PC-9 (cell line): ENCODE results near the gene VIM. TPM values are rescaled to one million over a fixed set of nuclear protein-coding genes. Genes with fewer than 3 reads are reported as not detected.

Experiments used
- BruUV-seq: library from RNA; stranded (reverse); fragments of 400-500 nt; replicated peaks from 2 replicates; lab custom pipeline; 2021; lab: Mats Ljungman, UMichigan
- CTCF ChIA-PET: fragments of 300-600 bp; sonication (Branson Sonifier 250); formaldehyde crosslinking; loops from one replicate; lab custom pipeline; 2022; ENCODE audit warnings: antibody characterized with exemption; lab: Charles Lee
- POLR2A ChIA-PET: fragments of 300-600 bp; sonication (Branson Sonifier 250); formaldehyde crosslinking; loops from one replicate; lab custom pipeline; 2022; ENCODE audit warnings: antibody characterized with exemption; ENCODE audit not compliant: unreplicated experiment; lab: Charles Lee
- DNase-seq, 2 experiments: peaks; one replicate each; pipeline versions ENCODE4 v3.0.0 to v3.0.0-alpha.2; 2015 to 2022; ENCODE audit warnings: mixed read lengths in 1 of 2
- H2AFZ ChIP-seq: fragments of 200-600 bp; sonication (generic); 2 replicates; pipeline ENCODE4 v1.8.1; 2017; ENCODE audit warnings: antibody characterized with exemption
- H3F3A ChIP-seq: fragments of 200-600 bp; sonication (generic); 2 replicates; pipeline ENCODE4 v1.8.1; 2017; ENCODE audit warnings: antibody characterized with exemption, mild to moderate bottlenecking, low read depth; ENCODE audit not compliant: insufficient read depth
- H3K27ac ChIP-seq: fragments of 200-600 bp; sonication (generic); 2 replicates; pipeline ENCODE4 v1.6.1; 2016; ENCODE audit warnings: mixed run types
- H3K27me3 ChIP-seq: fragments of 200-600 bp; sonication (generic); 2 replicates; pipeline ENCODE4 v1.6.1; 2016; ENCODE audit warnings: low read depth, mixed run types; ENCODE audit not compliant: insufficient read depth
- H3K36me3 ChIP-seq: fragments of 200-600 bp; sonication (generic); 2 replicates; pipeline ENCODE4 v1.6.1; 2016; ENCODE audit warnings: low read depth, mixed run types
- H3K4me1 ChIP-seq: fragments of 200-600 bp; sonication (generic); replicated peaks from 2 replicates; pipeline ENCODE4 v1.6.1; 2016; ENCODE audit warnings: mixed run types; ENCODE audit not compliant: insufficient read depth
- H3K4me2 ChIP-seq: fragments of 200-600 bp; sonication (generic); 2 replicates; pipeline ENCODE4 v1.6.1; 2017; ENCODE audit warnings: mixed run types
- H3K4me3 ChIP-seq: fragments of 200-600 bp; sonication (generic); 2 replicates; pipeline ENCODE4 v1.6.1; 2016; ENCODE audit warnings: mixed run types
- H3K79me2 ChIP-seq: fragments of 200-600 bp; sonication (generic); 2 replicates; pipeline ENCODE4 v1.6.1; 2017; ENCODE audit warnings: low read depth, mixed run types
- H3K9me2 ChIP-seq: fragments of 200-600 bp; sonication (generic); 2 replicates; pipeline ENCODE4 v1.8.1; 2017; ENCODE audit warnings: mild to moderate bottlenecking; ENCODE audit not compliant: insufficient read depth
- H3K9me3 ChIP-seq: fragments of 200-600 bp; sonication (generic); 2 replicates; pipeline ENCODE4 v1.8.1; 2016; ENCODE audit warnings: low read depth; ENCODE audit not compliant: insufficient read depth
- H4K20me1 ChIP-seq: fragments of 200-600 bp; sonication (generic); 2 replicates; pipeline ENCODE4 v1.8.1; 2017; ENCODE audit not compliant: insufficient read depth
- CTCF ChIP-seq: fragments of 200-600 bp; sonication (generic); conservative IDR thresholded peaks from 2 replicates; pipeline ENCODE4 v1.6.1; 2017; ENCODE audit warnings: mixed run types, antibody characterized with exemption, mild to moderate bottlenecking, moderate library complexity
- EZH2 ChIP-seq: fragments of 200-600 bp; sonication (generic); IDR thresholded peaks from 2 replicates; pipeline ENCODE4 v1.8.0; 2017; ENCODE audit warnings: antibody characterized with exemption, low read depth
- intact Hi-C: fragments of 100-400 bp; cut with micrococcal nuclease; formaldehyde crosslinking; loops from one replicate; pipeline ENCODE4 v1.10.0; 2022; ENCODE audit not compliant: unreplicated experiment
- total RNA-seq: library from RNA; stranded (reverse); gene quantifications from 2 replicates; pipeline ENCODE4 v1.2.3, GENCODE V29; 2021

Gene VIM
- total RNA-seq, 1 experiment from 2014 or later: 14.8 TPM

GRCh38 chr10:17202506-17202905 is 25.5 kb upstream of the VIM start:
- Histone ChIP-seq H3K27ac (no peak overlapping the region), H3K36me3 (no peaks in the 10 kb centered on the region), H3K79me2 (no peaks in the 10 kb centered on the region), H3F3A (no peaks in the 10 kb centered on the region), H3K4me1 (peaks cover 16% of the 10 kb centered on the region), H3K27me3 (no peaks in the 10 kb centered on the region), H3K9me2 (no peaks in the 10 kb centered on the region), H2AFZ (peak overlapping the region; percentile 100), H3K4me2 (no peak overlapping the region), H4K20me1 (no peaks in the 10 kb centered on the region), H3K9me3 (no peaks in the 10 kb centered on the region), H3K4me3 (no peak overlapping the region)
- ChIA-PET CTCF (no interaction called here), POLR2A (interaction anchor here (0.7 kb wide), 1 partner anchor 28 kb away, joined by 4 read pairs; no protein-coding TSS in a partner anchor)
- DNase-seq: no peak
- TF ChIP-seq EZH2 (no peak), CTCF (no peak)
- intact Hi-C loops: loop anchor here (10.0 kb wide), 2 partner anchors 138 to 178 kb away; no protein-coding TSS in a partner anchor
- no TSS peak for BruUV-seq

- intact Hi-C loops: loop anchor here (10.0 kb wide), 2 partner anchors 138 to 178 kb away; no protein-coding TSS in a partner anchor
- POLR2A ChIA-PET: interaction anchor here (0.7 kb wide), 1 partner anchor 28 kb away, joined by 4 read pairs; no protein-coding TSS in a partner anchor
- H3K27me3 ChIP-seq: no peaks in the 10 kb centered on the region
These were observed 25.0 kb upstream of the VIM start for GRCh38 chr10:17202999-17203398.

DNA sequence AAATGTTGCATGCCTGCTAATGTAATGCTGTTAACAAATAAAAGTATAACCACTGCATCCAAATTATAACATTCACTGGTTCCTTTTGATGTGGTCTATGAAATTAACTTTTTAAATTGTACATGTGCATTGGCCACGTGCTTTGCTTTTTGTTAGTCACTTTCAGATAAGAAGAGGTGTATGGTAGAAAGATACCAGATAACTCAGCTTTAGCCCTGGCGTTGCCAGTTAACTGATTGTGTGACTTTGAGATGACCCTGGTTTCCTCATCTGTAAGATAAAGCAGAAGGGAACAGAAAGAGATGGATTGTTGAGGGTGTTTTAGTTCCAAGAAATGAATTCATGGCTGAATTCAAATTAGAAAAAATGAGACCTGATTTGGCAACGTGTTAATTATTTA is 24.6 kb upstream of the VIM start:
- no TSS peak for BruUV-seq
- no peaks in the 10 kb centered on the region for H3K79me2 ChIP-seq
- no peak overlapping the region for H2AFZ ChIP-seq
- no peaks in the 10 kb centered on the region for H3K9me2 ChIP-seq
- peaks cover 16% of the 10 kb centered on the region for H3K4me1 ChIP-seq
- no peaks in the 10 kb centered on the region for H3K9me3 ChIP-seq
- H3K4me3 ChIP-seq: no peak overlapping the region
- H3K4me2 ChIP-seq: no peak overlapping the region
- CTCF ChIA-PET: no interaction called here
- no peak for DNase-seq
- POLR2A ChIA-PET: interaction anchor here (0.7 kb wide), 1 partner anchor 27 kb away, joined by 4 read pairs; no protein-coding TSS in a partner anchor
- H3F3A ChIP-seq: no peaks in the 10 kb centered on the region
- H3K27ac ChIP-seq: no peak overlapping the region
- intact Hi-C loops: loop anchor here (10.0 kb wide), 2 partner anchors 139 to 179 kb away; no protein-coding TSS in a partner anchor
- no peaks in the 10 kb centered on the region for H4K20me1 ChIP-seq
- no peaks in the 10 kb centered on the region for H3K36me3 ChIP-seq
- TF ChIP-seq CTCF: no peak
- TF ChIP-seq EZH2: no peak
- H3K27me3 ChIP-seq: no peaks in the 10 kb centered on the region

More at GRCh38 chr10:17202999-17203398, 25.0 kb upstream of the VIM start:
- BruUV-seq: no TSS peak
- no peaks in the 10 kb centered on the region for H3K9me3 ChIP-seq
- no peak overlapping the region for H3K4me3 ChIP-seq
- no peaks in the 10 kb centered on the region for H3K79me2 ChIP-seq
- no peaks in the 10 kb centered on the region for H3K36me3 ChIP-seq
- H3F3A ChIP-seq: no peaks in the 10 kb centered on the region
- peaks cover 16% of the 10 kb centered on the region for H3K4me1 ChIP-seq
- H3K4me2 ChIP-seq: no peak overlapping the region
- no peak overlapping the region for H2AFZ ChIP-seq
- DNase-seq: no peak
- CTCF ChIA-PET: no interaction called here
- H4K20me1 ChIP-seq: no peaks in the 10 kb centered on the region
- TF ChIP-seq CTCF: no peak
- no peak for TF ChIP-seq EZH2
- H3K27ac ChIP-seq: no peak overlapping the region
- H3K9me2 ChIP-seq: no peaks in the 10 kb centered on the region
